HT1080 (cell line): ENCODE measurements around the gene CASZ1. TPM values are rescaled to one million over a fixed set of nuclear protein-coding genes. Genes with fewer than 3 reads are reported as not detected.
A peak's percentile ranks its signal among the peaks of the same experiment; 100 is the strongest.

Source experiments
- DNase-seq: peaks from one replicate; pipeline ENCODE4 v3.0.0-alpha.2; 2015; ENCODE audit warnings: low read depth
- polyA plus RNA-seq, 2 experiments: library from polyadenylated mRNA; depleted of rRNA; stranded (reverse); fragments of >200 nt; gene quantifications; 2 replicates each; pipeline ENCODE4 v1.2.3, GENCODE V29; 2015
- total RNA-seq: library from RNA; depleted of rRNA; stranded (reverse); fragments of >200 nt; shearing (Covaris generic); gene quantifications from 2 replicates; pipeline ENCODE4 v1.2.3, GENCODE V29; 2014; rRNA removed

CASZ1 gene
- 1.2 and 1.7 TPM in 2 replicates for total RNA-seq
- polyA plus RNA-seq (2015; cell fraction: cytosol; rRNA removed) = 0.86 and 1.3 TPM in 2 replicates
- 2.1 and 3.4 TPM in 2 replicates for polyA plus RNA-seq (2015; cell fraction: nucleus; rRNA removed)

- peak; percentile 90 for DNase-seq
Observed at GRCh38 chr1:10796029-10796944, at the start of gene CASZ1. Gene CASZ1, minus strand, starts transcription at chr1:10796646. Its CDS starts 102,757 bp downstream, at chr1:10693889.

GRCh38 chr1:10843697-10844096 is 47.3 kb upstream of the CASZ1 start:
- no peak for DNase-seq

- DNase-seq = no peak
Observed at GRCh38 chr1:10841118-10841517, 44.7 kb upstream of the CASZ1 start.

- DNase-seq = no peak
Observed at GRCh38 chr1:10839188-10839770, 42.8 kb upstream of the CASZ1 start.

GRCh38 chr1:10838541-10838940 is 42.1 kb upstream of the CASZ1 start:
- no peak for DNase-seq

- no peak for DNase-seq
Observed at GRCh38 chr1:10836726-10837125, 40.3 kb upstream of the CASZ1 start.

GRCh38 chr1:10835822-10836421 is 39.5 kb upstream of the CASZ1 start:
- peak; percentile 64 for DNase-seq

- no peak for DNase-seq
Observed at GRCh38 chr1:10835421-10835820, 39.0 kb upstream of the CASZ1 start.

GRCh38 chr1:10834770-10835412 is 38.4 kb upstream of the CASZ1 start:
- no peak for DNase-seq

- peak; percentile 14 for DNase-seq
Observed at GRCh38 chr1:10833630-10834557, 37.4 kb upstream of the CASZ1 start.

- no peak for DNase-seq
Observed at GRCh38 chr1:10832703-10833102, 36.3 kb upstream of the CASZ1 start.

- peak; percentile 17 for DNase-seq
Observed at GRCh38 chr1:10830961-10831668, 34.7 kb upstream of the CASZ1 start.

- DNase-seq = no peak
Observed at GRCh38 chr1:10829965-10830515, 33.6 kb upstream of the CASZ1 start.

- no peak for DNase-seq
Observed at GRCh38 chr1:10829067-10829818, 32.8 kb upstream of the CASZ1 start.

- DNase-seq = no peak
Observed at GRCh38 chr1:10827377-10828333, 31.2 kb upstream of the CASZ1 start.

GRCh38 chr1:10825592-10825991 is 29.1 kb upstream of the CASZ1 start:
- no peak for DNase-seq

GRCh38 chr1:10824821-10825540 is 28.5 kb upstream of the CASZ1 start:
- DNase-seq = peak; percentile 82
